ENCODE measurements around the gene TBX15. TPM values are rescaled to one million over a fixed set of nuclear protein-coding genes. Genes with fewer than 3 reads are reported as not detected.

The TBX15 gene
- total and polyA plus RNA-seq, 11 donors = 0.19 to 1.8 (median 0.63) TPM

- intact Hi-C loops (cut with DNase I) = loop anchor here in 9 of 10 donors (2.0 to 10.0 kb wide), 8 partner anchors 703 to 857 kb away; no protein-coding TSS in a partner anchor
- 0 to 17% (median 8%) methylated on average over 15 to 61 of the region's 61 CpGs for WGBS, 4 donors
- TF ChIP-seq POLR2A (IDR thresholded peaks at IDR 0.05) = no peak
- TF ChIP-seq CTCF (IDR thresholded peaks at IDR 0.05) = no peak
- Histone ChIP-seq H3K4me3 (peak overlapping the region; percentile 8 to 46 (median 32)), H3K36me3 (no peaks in the 10 kb centered on the region), H3K27ac (no peak overlapping the region), H3K27me3 (peaks cover 38 to 76% (median 61%) of the 10 kb centered on the region in 9 donors), H3K9me3 (no peaks in the 10 kb centered on the region), H3K4me1 (peaks cover 0 to 32% (median 17%) of the 10 kb centered on the region in 12 donors)
- DNase-seq = no peak
- peak in 3 of 4 donors; percentile 26 to 49 (median 38) for ATAC-seq
These were observed 19.7 kb upstream of the TBX15 start for GRCh38 chr1:119007670-119008482.

DNA sequence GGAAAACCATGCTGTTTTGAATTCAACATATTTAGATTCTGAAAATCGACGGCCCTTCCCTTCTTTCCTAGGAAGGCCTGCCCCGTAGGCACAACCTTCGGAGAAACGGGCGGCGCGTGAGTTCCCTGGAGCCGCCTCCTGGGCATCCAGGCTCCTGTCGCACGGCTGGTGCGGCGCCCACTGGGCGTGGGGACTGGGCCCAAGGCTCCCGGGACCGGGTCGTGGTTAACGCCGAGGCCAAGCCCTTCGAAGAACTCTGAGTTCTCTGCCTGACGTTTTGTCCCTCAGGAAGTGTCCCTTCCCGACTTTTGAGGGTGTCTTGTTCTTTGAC, 19.2 kb upstream of the TBX15 start:
- peaks cover 41 to 82% (median 67%) of the 10 kb centered on the region in 9 donors for H3K27me3 ChIP-seq
- WGBS, 4 donors = 10 to 19% (median 13%) methylated on average over 12 to 22 of the region's 22 CpGs
- intact Hi-C loops (cut with DNase I) = loop anchor here in 9 of 10 donors (5.0 to 10.0 kb wide), 5 partner anchors 703 to 855 kb away; no protein-coding TSS in a partner anchor
- no peak for TF ChIP-seq POLR2A (IDR thresholded peaks at IDR 0.05)
- TF ChIP-seq CTCF (IDR thresholded peaks at IDR 0.05) = no peak
- peaks cover 0 to 32% (median 17%) of the 10 kb centered on the region in 12 donors for H3K4me1 ChIP-seq
- peak overlapping the region in 1 of 12 donors; percentile 19 for H3K4me3 ChIP-seq
- H3K36me3 ChIP-seq = no peaks in the 10 kb centered on the region
- DNase-seq (no peak), ATAC-seq (peak in 1 of 4 donors; percentile 9)
- H3K9me3 ChIP-seq = no peaks in the 10 kb centered on the region
- no peak overlapping the region for H3K27ac ChIP-seq

DNA sequence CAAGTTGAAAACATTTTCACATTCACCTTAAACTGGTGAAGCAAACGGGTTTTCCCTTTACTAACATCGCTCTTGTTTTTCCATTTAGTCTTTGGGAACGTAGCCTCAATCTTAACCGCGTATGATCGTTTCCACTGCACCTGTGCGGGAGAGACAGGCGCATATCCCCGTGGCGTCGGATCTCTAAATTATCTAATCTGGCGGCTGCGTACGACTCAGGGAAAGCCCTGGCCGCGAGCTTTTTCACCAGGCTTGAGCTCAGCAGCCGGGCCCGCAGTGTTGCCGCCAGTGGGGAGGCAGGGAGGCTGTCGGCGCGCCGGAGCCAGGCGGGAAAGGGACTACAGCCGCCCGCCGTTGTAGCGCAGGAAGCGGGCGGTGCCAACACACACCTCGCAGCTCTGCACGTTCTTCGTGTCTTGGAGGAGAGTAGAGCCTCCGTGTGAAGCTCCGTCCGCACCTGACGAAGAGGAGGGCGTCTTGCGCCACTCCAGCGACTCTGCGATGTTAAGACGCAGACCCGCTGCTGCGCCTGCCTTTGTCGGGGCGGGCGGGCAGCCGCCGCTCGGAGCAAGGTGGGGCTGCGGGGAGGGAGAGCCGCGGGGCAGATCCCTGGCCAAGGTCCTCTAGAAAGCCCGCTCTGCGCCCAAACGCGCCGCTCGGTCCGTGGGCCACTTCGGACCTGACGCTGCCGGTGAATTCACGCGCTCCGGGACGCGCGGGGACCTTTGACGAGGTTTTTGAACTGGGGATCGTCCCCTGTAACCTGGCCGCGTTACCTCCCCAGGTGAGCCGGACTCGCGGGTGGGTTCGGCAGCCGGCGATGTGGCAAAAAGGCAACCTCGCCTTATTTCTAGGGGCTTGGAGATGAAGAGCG, 18.5 kb upstream of the TBX15 start:
- WGBS, 4 donors = 2 to 4% (median 3%) methylated on average over 46 to 81 of the region's 81 CpGs
- ATAC-seq (peak in 1 of 4 donors; percentile 31), DNase-seq (no peak)
- Histone ChIP-seq H3K9me3 (no peaks in the 10 kb centered on the region), H3K36me3 (no peaks in the 10 kb centered on the region), H3K4me3 (peak overlapping the region in 2 of 12 donors; percentile 12 to 23), H3K4me1 (peaks cover 0 to 36% (median 17%) of the 10 kb centered on the region in 12 donors), H3K27ac (no peak overlapping the region), H3K27me3 (peaks cover 41 to 85% (median 72%) of the 10 kb centered on the region in 9 donors)
- TF ChIP-seq POLR2A (IDR thresholded peaks at IDR 0.05) (no peak), CTCF (IDR thresholded peaks at IDR 0.05) (no peak)
- intact Hi-C loops (cut with DNase I) = loop anchor here in 9 of 10 donors (5.0 to 10.0 kb wide), 5 partner anchors 702 to 854 kb away; no protein-coding TSS in a partner anchor
